IMR-90 (cell line): ENCODE data around the gene SLC16A1. TPM values are rescaled to one million over a fixed set of nuclear protein-coding genes. Genes with fewer than 3 reads are reported as not detected.

Experiments used
- ATAC-seq: fragments of 200-7000 bp; cut with Tn5 transposase; 2 replicates; pipeline ENCODE4 v1.9.1; 2020; ENCODE audit warnings: low read depth, mild to moderate bottlenecking, moderate library complexity
- BruUV-seq: library from RNA; stranded (reverse); fragments of 400-500 nt; replicated peaks from 2 replicates; lab custom pipeline; 2021; lab: Mats Ljungman, UMichigan
- CTCF ChIA-PET: fragments of 300-600 bp; formaldehyde crosslinking; extraction: SDS; loops from one replicate; lab custom pipeline; 2021; ENCODE audit warnings: antibody characterized with exemption; lab: Yijun Ruan, JAX
- POLR2A ChIA-PET: fragments of 300-600 bp; sonication (Branson Sonifier 250); formaldehyde crosslinking; loops from one replicate; lab custom pipeline; 2022; ENCODE audit warnings: antibody characterized with exemption; ENCODE audit not compliant: unreplicated experiment; lab: Charles Lee
- DNase-seq: peaks from one replicate; pipeline ENCODE4 v3.0.0; 2013
- H2AFZ ChIP-seq: replicated peaks from 2 replicates; pipeline ENCODE3; 2013; ENCODE audit warnings: low read length, mild to moderate bottlenecking; ENCODE audit not compliant: poor library complexity
- H2AK5ac ChIP-seq: 2 replicates; pipeline ENCODE4 v1.6.1; 2013; ENCODE audit warnings: low read depth, low read length, inconsistent platforms
- H2AK9ac ChIP-seq: replicated peaks from 2 replicates; pipeline ENCODE3; 2013; ENCODE audit warnings: mild to moderate bottlenecking, low read depth, low read length, moderate library complexity; ENCODE audit not compliant: poor library complexity
- H2BK120ac ChIP-seq: 2 replicates; pipeline ENCODE4 v1.6.1; 2013; ENCODE audit warnings: low read depth, low read length, inconsistent platforms
- H2BK15ac ChIP-seq: 3 replicates; pipeline ENCODE4 v1.6.1; 2013; ENCODE audit warnings: low read depth, low read length, inconsistent platforms
- H2BK20ac ChIP-seq: 2 replicates; pipeline ENCODE4 v1.6.1; 2013; ENCODE audit warnings: low read depth, mild to moderate bottlenecking, inconsistent platforms, low read length, moderate library complexity
- H2BK5ac ChIP-seq: 2 replicates; pipeline ENCODE4 v1.6.1; 2013; ENCODE audit warnings: mild to moderate bottlenecking, low read depth, low read length, inconsistent platforms; ENCODE audit not compliant: poor library complexity, severe bottlenecking
- H3K14ac ChIP-seq: replicated peaks from 2 replicates; pipeline ENCODE4 v1.6.1; 2013; ENCODE audit warnings: low read depth, low read length, inconsistent platforms
- H3K18ac ChIP-seq: 2 replicates; pipeline ENCODE4 v1.6.1; 2013; ENCODE audit warnings: low read depth, low read length, control low read depth
- H3K23ac ChIP-seq: 2 replicates; pipeline ENCODE4 v1.6.1; 2013; ENCODE audit warnings: low read depth, low read length, inconsistent platforms
- H3K27ac ChIP-seq: 2 replicates; pipeline ENCODE4 v1.5.1; 2013; ENCODE audit warnings: mild to moderate bottlenecking, control low read depth, low read length; ENCODE audit not compliant: insufficient read depth
- H3K27me3 ChIP-seq: 2 replicates; pipeline ENCODE4 v1.6.1; 2013; ENCODE audit warnings: low read length; ENCODE audit not compliant: control insufficient read depth, insufficient read depth
- H3K36me3 ChIP-seq: 2 replicates; pipeline ENCODE4 v1.6.1; 2013; ENCODE audit warnings: low read length, mixed read lengths; ENCODE audit not compliant: control insufficient read depth, insufficient read depth
- H3K4ac ChIP-seq: 2 replicates; pipeline ENCODE4 v1.6.1; 2013; ENCODE audit warnings: low read depth, low read length, inconsistent platforms
- H3K4me1 ChIP-seq: 2 replicates; pipeline ENCODE4 v1.6.1; 2013; ENCODE audit warnings: low read length, mixed read lengths; ENCODE audit not compliant: control insufficient read depth, insufficient read depth
- H3K4me2 ChIP-seq: 2 replicates; pipeline ENCODE4 v1.6.1; 2013; ENCODE audit warnings: low read depth, mild to moderate bottlenecking, control low read depth, low read length, moderate library complexity
- H3K4me3 ChIP-seq: 2 replicates; pipeline ENCODE4 v1.5.1; 2013; ENCODE audit warnings: low read depth, mild to moderate bottlenecking, control low read depth, low read length, moderate library complexity; ENCODE audit not compliant: insufficient read depth
- H3K56ac ChIP-seq: 2 replicates; pipeline ENCODE4 v1.6.1; 2013; ENCODE audit warnings: low read length, inconsistent platforms; ENCODE audit not compliant: insufficient read depth; ENCODE audit errors: extremely low read depth
- H3K79me1 ChIP-seq, 2 experiments: 2 replicates each; pipeline ENCODE4 v1.6.1; 2013; ENCODE audit warnings: low read length in 2 of 2, inconsistent platforms in 1 of 2, low read depth in 1 of 2
- H3K9ac ChIP-seq: 2 replicates; pipeline ENCODE4 v1.6.1; 2013; ENCODE audit warnings: low read depth, low read length, control low read depth
- H3K9me1 ChIP-seq: 2 replicates; pipeline ENCODE4 v1.6.1; 2013; ENCODE audit warnings: low read length, inconsistent platforms; ENCODE audit not compliant: insufficient read depth
- H3K9me3 ChIP-seq: 2 replicates; pipeline ENCODE4 v1.6.1; 2013; ENCODE audit warnings: low read length; ENCODE audit not compliant: control insufficient read depth, insufficient read depth
- H4K20me1 ChIP-seq: 2 replicates; pipeline ENCODE4 v1.6.1; 2013; ENCODE audit warnings: low read length, inconsistent platforms; ENCODE audit not compliant: insufficient read depth
- H4K5ac ChIP-seq: 2 replicates; pipeline ENCODE4 v1.6.1; 2013; ENCODE audit warnings: mild to moderate bottlenecking, low read depth, low read length, control low read depth
- H4K8ac ChIP-seq, 2 experiments: 2 replicates each; pipeline ENCODE4 v1.6.1; 2013; ENCODE audit warnings: low read depth in 2 of 2, low read length in 2 of 2, control low read depth in 1 of 2, inconsistent platforms in 1 of 2
- H4K91ac ChIP-seq: 2 replicates; pipeline ENCODE4 v1.6.1; 2013; ENCODE audit warnings: low read depth, low read length, inconsistent platforms; ENCODE audit not compliant: insufficient read depth
- BHLHE40 ChIP-seq: fragments of 150-350 bp; IDR thresholded peaks from 2 replicates; pipeline ENCODE4 v1.6.1; 2016; ENCODE audit warnings: mild to moderate bottlenecking, low read depth, low read length
- CEBPB ChIP-seq: IDR thresholded peaks from 2 replicates; pipeline ENCODE4 v1.6.1; 2012; ENCODE audit warnings: low read depth, low read length, improper control_type of control experiment
- CHD1 ChIP-seq: IDR thresholded peaks from 2 replicates; pipeline ENCODE4 v1.6.1; 2012; ENCODE audit warnings: low read depth, low read length, improper control_type of control experiment
- CTCF ChIP-seq: conservative IDR thresholded peaks from 2 replicates; pipeline ENCODE4 v1.5.1; 2012; ENCODE audit warnings: mild to moderate bottlenecking, low read depth, low read length, improper control_type of control experiment
- ELK1 ChIP-seq: fragments of 150-350 bp; IDR thresholded peaks from 2 replicates; pipeline ENCODE4 v1.6.1; 2016; ENCODE audit warnings: low read depth, mild to moderate bottlenecking, low read length, moderate library complexity, borderline replicate concordance
- FOS ChIP-seq: fragments of 150-350 bp; IDR thresholded peaks from 2 replicates; pipeline ENCODE4 v1.6.1; 2016; ENCODE audit warnings: low read depth, low read length
- MAFK ChIP-seq: IDR thresholded peaks from 2 replicates; pipeline ENCODE4 v1.6.1; 2012; ENCODE audit warnings: low read depth, low read length, improper control_type of control experiment
- MAZ ChIP-seq: IDR thresholded peaks from 2 replicates; pipeline ENCODE4 v1.6.1; 2012; ENCODE audit warnings: low read depth, mild to moderate bottlenecking, low read length, improper control_type of control experiment, moderate library complexity, borderline replicate concordance
- MXI1 ChIP-seq: IDR thresholded peaks from 2 replicates; pipeline ENCODE4 v1.6.1; 2012; ENCODE audit warnings: low read depth, mild to moderate bottlenecking, low read length, moderate library complexity, borderline replicate concordance
- NFE2L2 ChIP-seq: fragments of 150-350 bp; IDR thresholded peaks from 2 replicates; pipeline ENCODE4 v1.6.1; 2016; ENCODE audit warnings: low read depth, mild to moderate bottlenecking, low read length
- POLR2A ChIP-seq: IDR thresholded peaks from 2 replicates; pipeline ENCODE4 v1.6.1; 2012; ENCODE audit warnings: mild to moderate bottlenecking, low read depth, low read length
- RAD21 ChIP-seq: IDR thresholded peaks from 2 replicates; pipeline ENCODE4 v1.6.1; 2012; ENCODE audit warnings: low read length, improper control_type of control experiment
- RCOR1 ChIP-seq: IDR thresholded peaks from 2 replicates; pipeline ENCODE4 v1.6.1; 2012; ENCODE audit warnings: mild to moderate bottlenecking, low read length, improper control_type of control experiment; ENCODE audit not compliant: insufficient replicate concordance
- RFX5 ChIP-seq: IDR thresholded peaks from 2 replicates; pipeline ENCODE4 v1.8.0; 2012; ENCODE audit warnings: low read depth, mild to moderate bottlenecking, low read length, moderate library complexity
- SMC3 ChIP-seq: fragments of 150-350 bp; IDR thresholded peaks from 2 replicates; pipeline ENCODE4 v1.6.1; 2016; ENCODE audit warnings: low read depth, mild to moderate bottlenecking, antibody characterized with exemption, low read length, moderate library complexity
- USF2 ChIP-seq: fragments of 150-350 bp; IDR thresholded peaks from 2 replicates; pipeline ENCODE4 v1.6.1; 2017; ENCODE audit warnings: mild to moderate bottlenecking, antibody characterized with exemption, low read length, low read depth
- WGBS, 2 experiments: methylation state at CpG; one replicate each; pipeline versions ENCODE4 v1.1.5 to v1.1.7; 2013; ENCODE audit warnings: missing lambda C conversion rate in 2 of 2; ENCODE audit not compliant: insufficient read length in 1 of 2; ENCODE audit errors: extremely low coverage in 2 of 2; 5-methylcytosine and 5-hydroxymethylcytosine counted together
- dilution Hi-C: fragments of 300-500 bp; cut with HindIII; formaldehyde crosslinking; loops from one replicate; pipeline ENCODE4 v1.14.3; 2018; ENCODE audit warnings: low sequenced_read_pairs; ENCODE audit not compliant: unreplicated experiment
- in situ Hi-C: fragments of 300-500 bp; cut with MboI; formaldehyde crosslinking; loops from 3 replicates; pipeline ENCODE4 v1.14.3; 2019; ENCODE audit warnings: low sequenced_read_pairs, inconsistent platforms, mixed read lengths
- intact Hi-C: fragments of 100-400 bp; cut with micrococcal nuclease; formaldehyde crosslinking; loops from 2 replicates; pipeline ENCODE4 v1.10.0; 2022
- polyA plus RNA-seq, 3 experiments: library from polyadenylated mRNA; depleted of rRNA; stranded (reverse); fragments of >200 nt; gene quantifications; 2 replicates each; pipeline ENCODE4 v1.2.3, GENCODE V29; 2012; ENCODE audit warnings: low replicate concordance in 1 of 3
- total RNA-seq: library from RNA; depleted of rRNA; stranded (reverse); fragments of >200 nt; gene quantifications from 2 replicates; pipeline ENCODE4 v1.2.3, GENCODE V29; 2012

Gene SLC16A1
- total and polyA plus RNA-seq, 2 of the 4 experiments (the other 2 are of a cell fraction) = 32.9 to 156 TPM

- no peak overlapping the region for H4K91ac ChIP-seq
- no peak overlapping the region for H2AK9ac ChIP-seq
- H2BK15ac ChIP-seq = no peak overlapping the region
- no peak overlapping the region for H3K9ac ChIP-seq
- peaks cover 5% of the 10 kb centered on the region; the same call in 1 of the 2 replicates for H3K9me1 ChIP-seq
- no peak overlapping the region for H2BK5ac ChIP-seq
- ATAC-seq = peak; percentile 57
- no peaks in the 10 kb centered on the region for H3K9me3 ChIP-seq
- in situ Hi-C loops = loop anchor here (10.0 kb wide), 1 partner anchor 63 kb away; no protein-coding TSS in a partner anchor
- intact Hi-C loops = no loop called here
- no peak overlapping the region for H2BK120ac ChIP-seq
- no peak overlapping the region for H2BK20ac ChIP-seq
- dilution Hi-C loops = no loop called here
- no peaks in the 10 kb centered on the region for H3K27me3 ChIP-seq
- H3K4me2 ChIP-seq = no peak overlapping the region
- H4K5ac ChIP-seq = no peak overlapping the region
- no TSS peak for BruUV-seq
- WGBS, 2 experiments = no CpG with 5 or more reads among the region's 2 CpGs
- no peak overlapping the region for H4K8ac ChIP-seq
- H3K23ac ChIP-seq = no peak overlapping the region
- ChIA-PET POLR2A (no interaction called here), CTCF (no interaction called here)
- H3K4me1 ChIP-seq = peaks cover 2% of the 10 kb centered on the region; the same call in 1 of the 2 replicates
- no peak overlapping the region for H2AFZ ChIP-seq
- H3K36me3 ChIP-seq = peaks cover 1% of the 10 kb centered on the region; the same call in 1 of the 2 replicates
- peaks cover 0 to 4% of the 10 kb centered on the region in 2 experiments; a peak in 1 of 4 replicates for H3K79me1 ChIP-seq
- no peak overlapping the region for H3K27ac ChIP-seq
- no peak overlapping the region for H3K56ac ChIP-seq
- H3K4me3 ChIP-seq = no peak overlapping the region
- no peak overlapping the region for H2AK5ac ChIP-seq
- H3K14ac ChIP-seq = no peak overlapping the region
- TF ChIP-seq FOS (no peak), ELK1 (no peak), POLR2A (no peak), CTCF (no peak), MXI1 (no peak), RAD21 (no peak), BHLHE40 (no peak), MAFK (no peak), MAZ (no peak), RCOR1 (no peak), SMC3 (no peak), RFX5 (no peak), NFE2L2 (no peak), CHD1 (no peak), CEBPB (no peak), USF2 (no peak)
- peak; percentile 20 for DNase-seq
- H4K20me1 ChIP-seq = peaks cover 4% of the 10 kb centered on the region; the same call in 1 of the 2 replicates
- H3K4ac ChIP-seq = no peak overlapping the region
- no peak overlapping the region for H3K18ac ChIP-seq
Observed at GRCh38 chr1:112997781-112998180, 41.8 kb upstream of the SLC16A1 start.
